H9 (cell line): ENCODE data around the gene CACNA2D3. TPM values are rescaled to one million over a fixed set of nuclear protein-coding genes. Genes with fewer than 3 reads are reported as not detected.

Experiments
- DNase-seq: peaks from one replicate; pipeline ENCODE4 v3.0.0-alpha.2; 2017
- H2AFZ ChIP-seq: one replicate; pipeline ENCODE4 v1.6.1; 2013; ENCODE audit warnings: mild to moderate bottlenecking, low read length, control low read depth, moderate library complexity
- H2AK5ac ChIP-seq: 2 replicates; pipeline ENCODE4 v1.6.1; 2013; ENCODE audit warnings: low read length, control low read depth, mixed read lengths; ENCODE audit not compliant: insufficient read length
- H2BK120ac ChIP-seq: one replicate; pipeline ENCODE4 v1.6.1; 2013; ENCODE audit warnings: low read depth, mild to moderate bottlenecking, low read length, control low read depth, inconsistent platforms; ENCODE audit not compliant: poor library complexity, severe bottlenecking
- H2BK12ac ChIP-seq: 2 replicates; pipeline ENCODE4 v1.6.1; 2013; ENCODE audit warnings: low read length, control low read depth, mixed read lengths, low read depth; ENCODE audit not compliant: insufficient read length
- H2BK15ac ChIP-seq: 2 replicates; pipeline ENCODE4 v1.6.1; 2013; ENCODE audit warnings: low read depth, low read length, control low read depth
- H2BK20ac ChIP-seq: one replicate; pipeline ENCODE4 v1.6.1; 2013; ENCODE audit warnings: low read depth, mild to moderate bottlenecking, low read length, control low read depth, inconsistent platforms; ENCODE audit not compliant: poor library complexity, severe bottlenecking
- H2BK5ac ChIP-seq: 2 replicates; pipeline ENCODE4 v1.6.1; 2013; ENCODE audit warnings: low read length, control low read depth, mixed read lengths; ENCODE audit not compliant: insufficient read length
- H3K14ac ChIP-seq: 2 replicates; pipeline ENCODE4 v1.6.1; 2013; ENCODE audit warnings: low read length, control low read depth; ENCODE audit not compliant: insufficient read depth
- H3K18ac ChIP-seq: 2 replicates; pipeline ENCODE4 v1.6.1; 2013; ENCODE audit warnings: low read depth, mild to moderate bottlenecking, mixed read lengths, low read length, control low read depth; ENCODE audit not compliant: insufficient read length
- H3K23ac ChIP-seq: 2 replicates; pipeline ENCODE4 v1.6.1; 2013; ENCODE audit warnings: low read length, control low read depth, mixed read lengths, low read depth; ENCODE audit not compliant: insufficient read length
- H3K23me2 ChIP-seq: 2 replicates; pipeline ENCODE4 v1.6.1; 2013; ENCODE audit warnings: low read depth, mild to moderate bottlenecking, mixed read lengths, low read length, control low read depth; ENCODE audit not compliant: insufficient read length, poor library complexity, severe bottlenecking
- H3K27ac ChIP-seq: 2 replicates; pipeline ENCODE4 v1.5.1; 2013; ENCODE audit warnings: low read length, control low read depth, mixed read lengths, low read depth; ENCODE audit not compliant: insufficient read length
- H3K27me3 ChIP-seq: 2 replicates; pipeline ENCODE4 v1.6.1; 2013; ENCODE audit warnings: low read length, control low read depth, inconsistent platforms; ENCODE audit not compliant: insufficient read depth
- H3K4ac ChIP-seq: 2 replicates; pipeline ENCODE4 v1.6.1; 2013; ENCODE audit warnings: low read depth, mild to moderate bottlenecking, control low read depth, inconsistent platforms, low read length, moderate library complexity
- H3K4me1 ChIP-seq: 2 replicates; pipeline ENCODE4 v1.6.1; 2013; ENCODE audit warnings: low read length, control low read depth, inconsistent platforms; ENCODE audit not compliant: insufficient read depth
- H3K4me2 ChIP-seq: 2 replicates; pipeline ENCODE4 v1.6.1; 2013; ENCODE audit warnings: low read length, control low read depth, mixed read lengths; ENCODE audit not compliant: insufficient read length, insufficient read depth
- H3K56ac ChIP-seq: 2 replicates; pipeline ENCODE4 v1.6.1; 2013; ENCODE audit warnings: low read depth, mild to moderate bottlenecking, mixed read lengths, low read length, control low read depth; ENCODE audit not compliant: insufficient read length
- H3K79me1 ChIP-seq: 2 replicates; pipeline ENCODE4 v1.6.1; 2013; ENCODE audit warnings: low read depth, mild to moderate bottlenecking, moderate library complexity, low read length, control low read depth, inconsistent platforms; ENCODE audit not compliant: insufficient read depth, poor library complexity, severe bottlenecking
- H3K79me2 ChIP-seq: 2 replicates; pipeline ENCODE4 v1.6.1; 2013; ENCODE audit warnings: low read length, control low read depth, inconsistent platforms; ENCODE audit not compliant: insufficient read depth
- H3K9ac ChIP-seq: 2 replicates; pipeline ENCODE4 v1.6.1; 2013; ENCODE audit warnings: low read length, control low read depth, mixed read lengths; ENCODE audit not compliant: insufficient read length; ENCODE audit errors: extremely low read depth
- H3K9me3 ChIP-seq: one replicate; pipeline ENCODE4 v1.6.1; 2013; ENCODE audit warnings: low read depth, low read length, inconsistent platforms; ENCODE audit not compliant: control insufficient read depth
- H3T11ph ChIP-seq: one replicate; pipeline ENCODE4 v1.6.1; 2013; ENCODE audit warnings: mild to moderate bottlenecking, low read length, control low read depth, inconsistent platforms
- H4K20me1 ChIP-seq: one replicate; pipeline ENCODE4 v1.6.1; 2013; ENCODE audit not compliant: control insufficient read depth, insufficient read length, insufficient read depth
- H4K5ac ChIP-seq: 2 replicates; pipeline ENCODE4 v1.6.1; 2013; ENCODE audit warnings: low read depth, mild to moderate bottlenecking, mixed read lengths, low read length, control low read depth; ENCODE audit not compliant: insufficient read length
- H4K8ac ChIP-seq: replicated peaks from 2 replicates; pipeline ENCODE4 v1.6.1; 2013; ENCODE audit warnings: low read length, control low read depth, mixed read lengths, low read depth; ENCODE audit not compliant: insufficient read length
- H4K91ac ChIP-seq: 2 replicates; pipeline ENCODE4 v1.6.1; 2013; ENCODE audit warnings: low read depth, mild to moderate bottlenecking, moderate library complexity, mixed read lengths, low read length, control low read depth; ENCODE audit not compliant: insufficient read length
- H3K27ac Mint-ChIP-seq, 3 experiments: 2 replicates in 2 of 3; 3 replicates in 1 of 3; pipeline ENCODE4 v1.8.0; 2020 to 2021; ENCODE audit warnings: mixed read lengths in 3 of 3, mild to moderate bottlenecking in 1 of 3, moderate library complexity in 1 of 3
- H3K27me3 Mint-ChIP-seq: 2 replicates; pipeline ENCODE4 v1.8.0; 2021; ENCODE audit warnings: low read depth, mild to moderate bottlenecking, moderate library complexity, mixed read lengths
- H3K36me3 Mint-ChIP-seq, 3 experiments: 2 replicates in 2 of 3; 3 replicates in 1 of 3; pipeline ENCODE4 v1.8.0; 2020 to 2021; ENCODE audit warnings: low read depth in 3 of 3, mixed read lengths in 3 of 3; ENCODE audit not compliant: insufficient read depth in 1 of 3
- H3K4me1 Mint-ChIP-seq, 2 experiments: 2 replicates each; pipeline ENCODE4 v1.8.0; 2020; ENCODE audit warnings: mixed read lengths in 2 of 2
- H3K4me3 Mint-ChIP-seq, 2 experiments: 2 replicates in 1 of 2; 3 replicates in 1 of 2; pipeline ENCODE4 v1.8.0; 2020 to 2021; ENCODE audit warnings: mild to moderate bottlenecking in 2 of 2, mixed read lengths in 2 of 2, moderate library complexity in 1 of 2
- H3K9me3 Mint-ChIP-seq, 2 experiments: 2 replicates in 1 of 2; 3 replicates in 1 of 2; pipeline ENCODE4 v1.8.0; 2020; ENCODE audit warnings: mild to moderate bottlenecking in 2 of 2, mixed read lengths in 2 of 2, moderate library complexity in 1 of 2
- WGBS: extraction: QIAGEN DNeasy Blood & Tissue Kit; methylation state at CpG from one replicate; pipeline ENCODE4 v1.1.7; 2013; ENCODE audit warnings: missing lambda C conversion rate, low lambda C conversion rate, mixed read lengths; ENCODE audit not compliant: insufficient read length; ENCODE audit errors: extremely low coverage; 5-methylcytosine and 5-hydroxymethylcytosine counted together
- total RNA-seq: library from RNA; stranded (reverse); gene quantifications from 2 replicates; pipeline ENCODE4 v1.2.1, GENCODE V29; 2021
- TF ChIP-seq, protein P1 (sequence below): fragments of 200-600 bp; sonication (generic); conservative IDR thresholded peaks from 3 replicates; pipeline ENCODE4 v1.8.0; 2021; ENCODE audit warnings: antibody characterized with exemption, mild to moderate bottlenecking

The CACNA2D3 gene
- total RNA-seq, 1 experiment from 2014 or later = 3.2 TPM

DNA sequence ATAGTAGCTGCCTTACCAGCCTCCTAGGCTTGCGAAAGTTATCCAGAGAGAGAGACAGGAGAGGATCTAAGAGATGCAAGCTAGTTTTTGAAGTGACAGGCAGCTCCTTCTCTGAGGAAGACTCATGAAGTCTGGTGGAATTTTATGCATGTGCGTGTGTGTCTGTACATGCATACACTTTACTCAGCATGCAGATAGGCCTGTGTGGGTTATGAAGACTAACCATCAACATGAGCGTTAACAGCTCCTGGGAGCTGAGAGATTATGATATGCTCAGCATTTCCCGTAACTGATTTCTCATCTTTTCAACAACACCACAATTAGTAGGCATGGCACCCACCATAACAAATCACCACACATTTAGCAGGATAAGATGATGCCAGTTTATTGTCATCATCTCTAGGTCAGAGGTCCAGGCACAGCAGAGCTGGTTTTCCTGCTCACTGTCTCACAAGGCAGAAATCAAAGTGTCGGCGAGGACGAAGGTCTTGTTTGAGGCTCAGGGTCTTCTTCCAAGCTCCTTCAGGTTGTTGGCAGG is 239.5 kb downstream of the CACNA2D3 start:
- no peak overlapping the region for H4K8ac ChIP-seq
- no peak overlapping the region for H3K4ac ChIP-seq
- TF ChIP-seq, protein P1, sequence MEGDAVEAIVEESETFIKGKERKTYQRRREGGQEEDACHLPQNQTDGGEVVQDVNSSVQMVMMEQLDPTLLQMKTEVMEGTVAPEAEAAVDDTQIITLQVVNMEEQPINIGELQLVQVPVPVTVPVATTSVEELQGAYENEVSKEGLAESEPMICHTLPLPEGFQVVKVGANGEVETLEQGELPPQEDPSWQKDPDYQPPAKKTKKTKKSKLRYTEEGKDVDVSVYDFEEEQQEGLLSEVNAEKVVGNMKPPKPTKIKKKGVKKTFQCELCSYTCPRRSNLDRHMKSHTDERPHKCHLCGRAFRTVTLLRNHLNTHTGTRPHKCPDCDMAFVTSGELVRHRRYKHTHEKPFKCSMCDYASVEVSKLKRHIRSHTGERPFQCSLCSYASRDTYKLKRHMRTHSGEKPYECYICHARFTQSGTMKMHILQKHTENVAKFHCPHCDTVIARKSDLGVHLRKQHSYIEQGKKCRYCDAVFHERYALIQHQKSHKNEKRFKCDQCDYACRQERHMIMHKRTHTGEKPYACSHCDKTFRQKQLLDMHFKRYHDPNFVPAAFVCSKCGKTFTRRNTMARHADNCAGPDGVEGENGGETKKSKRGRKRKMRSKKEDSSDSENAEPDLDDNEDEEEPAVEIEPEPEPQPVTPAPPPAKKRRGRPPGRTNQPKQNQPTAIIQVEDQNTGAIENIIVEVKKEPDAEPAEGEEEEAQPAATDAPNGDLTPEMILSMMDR = no peak
- no peaks in the 10 kb centered on the region for H3K79me2 ChIP-seq
- Mint-ChIP-seq H3K36me3 (no peaks in the 10 kb centered on the region), H3K4me1 (peaks cover 11 to 12% of the 10 kb centered on the region in 2 experiments), H3K27me3 (peaks cover 6% of the 10 kb centered on the region; the same call in 1 of the 2 replicates), H3K9me3 (no peaks in the 10 kb centered on the region), H3K4me3 (no peak overlapping the region), H3K27ac (no peak overlapping the region)
- no peak overlapping the region for H3K23ac ChIP-seq
- H3K23me2 ChIP-seq = no peaks in the 10 kb centered on the region
- no peak overlapping the region for H3K27ac ChIP-seq
- no peaks in the 10 kb centered on the region for H4K20me1 ChIP-seq
- H3K14ac ChIP-seq = no peak overlapping the region
- no peak overlapping the region for H3K56ac ChIP-seq
- no peak overlapping the region for H4K5ac ChIP-seq
- H2BK20ac ChIP-seq = no peak overlapping the region
- no peak overlapping the region for H3T11ph ChIP-seq
- H2BK12ac ChIP-seq = no peak overlapping the region
- H2BK120ac ChIP-seq = no peak overlapping the region
- H2BK15ac ChIP-seq = no peak overlapping the region
- no peak overlapping the region for H4K91ac ChIP-seq
- no peaks in the 10 kb centered on the region for H3K4me1 ChIP-seq
- no peaks in the 10 kb centered on the region for H3K9me3 ChIP-seq
- H3K79me1 ChIP-seq = no peaks in the 10 kb centered on the region
- DNase-seq = no peak
- WGBS = no CpG with 5 or more reads among the region's 7 CpGs
- H2BK5ac ChIP-seq = no peak overlapping the region
- no peaks in the 10 kb centered on the region for H3K27me3 ChIP-seq
- H3K9ac ChIP-seq = no peak overlapping the region
- no peak overlapping the region for H2AFZ ChIP-seq
- H2AK5ac ChIP-seq = no peak overlapping the region
- H3K4me2 ChIP-seq = no peak overlapping the region
- H3K18ac ChIP-seq = no peak overlapping the region
